Astrocyte (in vitro differentiated cells and primary cell): ENCODE measurements around the gene EIF4A2. TPM values are rescaled to one million over a fixed set of nuclear protein-coding genes. Genes with fewer than 3 reads are reported as not detected.
"Not testable (repeated sequence)": the region's sequence is repeated elsewhere in the genome, so short reads cannot be mapped to it uniquely, and the experiment has no call there.

Experiments used
- DNase-seq: peaks from one replicate; pipeline ENCODE4 v3.0.0-alpha.2; 2010; ENCODE audit warnings: low read depth
- FAIRE-seq: peaks from 2 replicates; lab custom pipeline; 2011; peaks lifted over from hg19 to GRCh38; lab: Jason Lieb, UNC
- H2AFZ ChIP-seq: 2 replicates; pipeline ENCODE4 v1.6.0; 2012; ENCODE audit warnings: low read depth, low read length, inconsistent platforms
- H3K27ac ChIP-seq: 2 replicates; pipeline ENCODE4 v1.5.1; 2011; ENCODE audit warnings: low read depth, low read length, inconsistent platforms
- H3K27me3 ChIP-seq: 2 replicates; pipeline ENCODE4 v1.6.0; 2011; ENCODE audit warnings: low read length, inconsistent platforms; ENCODE audit not compliant: insufficient read depth
- H3K36me3 ChIP-seq: 2 replicates; pipeline ENCODE4 v1.5.1; 2011; ENCODE audit warnings: low read length, inconsistent platforms; ENCODE audit not compliant: insufficient read depth
- H3K4me1 ChIP-seq: 2 replicates; pipeline ENCODE4 v1.5.1; 2011; ENCODE audit warnings: low read length, inconsistent platforms; ENCODE audit not compliant: insufficient read depth
- H3K4me2 ChIP-seq: 2 replicates; pipeline ENCODE4 v1.6.0; 2012; ENCODE audit warnings: low read length, inconsistent platforms
- H3K4me3 ChIP-seq: 2 replicates; pipeline ENCODE4 v1.5.1; 2011; ENCODE audit warnings: low read depth, mild to moderate bottlenecking, low read length, inconsistent platforms; ENCODE audit not compliant: insufficient read depth
- H3K79me2 ChIP-seq: 2 replicates; pipeline ENCODE4 v1.6.0; 2012; ENCODE audit warnings: mild to moderate bottlenecking, low read length, inconsistent platforms; ENCODE audit not compliant: insufficient read depth
- H3K9ac ChIP-seq: 2 replicates; pipeline ENCODE4 v1.6.0; 2012; ENCODE audit warnings: mild to moderate bottlenecking, low read length, inconsistent platforms
- H3K9me3 ChIP-seq: 2 replicates; pipeline ENCODE4 v1.5.1; 2012; ENCODE audit warnings: low read depth, mild to moderate bottlenecking, low read length, inconsistent platforms; ENCODE audit not compliant: insufficient read depth
- H4K20me1 ChIP-seq: 2 replicates; pipeline ENCODE4 v1.6.0; 2012; ENCODE audit warnings: low read length, inconsistent platforms; ENCODE audit not compliant: insufficient read depth
- H3K27ac Mint-ChIP-seq: one replicate; pipeline ENCODE4 v1.8.0; 2021; ENCODE audit warnings: mild to moderate bottlenecking, mixed read lengths; ENCODE audit not compliant: unreplicated experiment
- H3K27me3 Mint-ChIP-seq: one replicate; pipeline ENCODE4 v1.8.0; 2021; ENCODE audit warnings: low read depth, mixed read lengths; ENCODE audit not compliant: unreplicated experiment
- H3K36me3 Mint-ChIP-seq: one replicate; pipeline ENCODE4 v1.8.0; 2021; ENCODE audit warnings: low read depth, mixed read lengths; ENCODE audit not compliant: unreplicated experiment
- H3K4me1 Mint-ChIP-seq: one replicate; pipeline ENCODE4 v1.8.0; 2021; ENCODE audit warnings: low read depth, mixed read lengths; ENCODE audit not compliant: unreplicated experiment
- H3K4me3 Mint-ChIP-seq: one replicate; pipeline ENCODE4 v1.8.0; 2021; ENCODE audit warnings: mild to moderate bottlenecking, moderate library complexity, mixed read lengths; ENCODE audit not compliant: unreplicated experiment
- H3K9me3 Mint-ChIP-seq: one replicate; pipeline ENCODE4 v1.8.0; 2021; ENCODE audit warnings: mild to moderate bottlenecking, mixed read lengths; ENCODE audit not compliant: unreplicated experiment
- CTCF ChIP-seq: IDR thresholded peaks from 2 replicates; pipeline ENCODE4 v1.5.1; 2011; ENCODE audit warnings: low read depth, mild to moderate bottlenecking, inconsistent platforms, low read length, moderate library complexity; ENCODE audit not compliant: insufficient read depth
- EZH2 ChIP-seq: IDR thresholded peaks from 2 replicates; pipeline ENCODE4 v1.6.1; 2012; ENCODE audit warnings: mild to moderate bottlenecking, low read length, inconsistent platforms; ENCODE audit not compliant: insufficient read depth
- total RNA-seq: library from RNA; stranded (reverse); gene quantifications from 2 replicates; pipeline ENCODE4 v1.2.1, GENCODE V29; 2021

EIF4A2 gene
- total RNA-seq, 1 donor from 2014 or later, result 323 TPM

- H3K36me3 ChIP-seq, result peaks cover 17% of the 10 kb centered on the region
- DNase-seq (no peak), FAIRE-seq (no peak)
- no peaks in the 10 kb centered on the region for H3K36me3 Mint-ChIP-seq
- no peaks in the 10 kb centered on the region for H3K27me3 ChIP-seq
- H4K20me1 ChIP-seq, result no peaks in the 10 kb centered on the region
- no peak overlapping the region for H3K27ac Mint-ChIP-seq
- H3K27ac ChIP-seq, result no peak overlapping the region
- no peak overlapping the region for H2AFZ ChIP-seq
- H3K4me3 ChIP-seq, result no peak overlapping the region
- no peaks in the 10 kb centered on the region for H3K27me3 Mint-ChIP-seq
- no peak overlapping the region for H3K4me3 Mint-ChIP-seq
- no peak overlapping the region for H3K9ac ChIP-seq
- no peaks in the 10 kb centered on the region for H3K9me3 Mint-ChIP-seq
- no peaks in the 10 kb centered on the region for H3K79me2 ChIP-seq
- no peaks in the 10 kb centered on the region for H3K4me1 ChIP-seq
- no peaks in the 10 kb centered on the region for H3K4me1 Mint-ChIP-seq
- H3K9me3 ChIP-seq, result no peaks in the 10 kb centered on the region
- no peak overlapping the region for H3K4me2 ChIP-seq
- no peak for TF ChIP-seq EZH2
- no peak for TF ChIP-seq CTCF
These were observed 15.0 kb downstream of the EIF4A2 start for GRCh38 chr3:186798239-186798874.

GRCh38 chr3:186800285-186800684 lies 16.9 kb downstream of the EIF4A2 start:
- Histone ChIP-seq H3K4me1 (peaks cover 4% of the 10 kb centered on the region), H3K27me3 (no peaks in the 10 kb centered on the region), H3K27ac (no peak overlapping the region), H3K9ac (no peak overlapping the region), H2AFZ (no peak overlapping the region), H3K9me3 (no peaks in the 10 kb centered on the region), H3K4me3 (no peak overlapping the region), H4K20me1 (no peaks in the 10 kb centered on the region), H3K36me3 (peaks cover 6% of the 10 kb centered on the region), H3K4me2 (no peak overlapping the region), H3K79me2 (peaks cover 9% of the 10 kb centered on the region)
- H3K9me3 Mint-ChIP-seq, result no peaks in the 10 kb centered on the region
- H3K27me3 Mint-ChIP-seq, result no peaks in the 10 kb centered on the region
- H3K36me3 Mint-ChIP-seq, result no peaks in the 10 kb centered on the region
- DNase-seq (no peak), FAIRE-seq (no peak)
- TF ChIP-seq EZH2, result no peak
- TF ChIP-seq CTCF, result no peak
- H3K4me3 Mint-ChIP-seq, result no peak overlapping the region
- no peaks in the 10 kb centered on the region for H3K4me1 Mint-ChIP-seq
- no peak overlapping the region for H3K27ac Mint-ChIP-seq

GRCh38 chr3:186802701-186803100 lies 19.3 kb downstream of the EIF4A2 start:
- no peak for DNase-seq
- no peak for FAIRE-seq
- H3K9me3 Mint-ChIP-seq, result no peaks in the 10 kb centered on the region
- no peak overlapping the region for H2AFZ ChIP-seq
- no peaks in the 10 kb centered on the region for H3K9me3 ChIP-seq
- TF ChIP-seq CTCF, result no peak
- TF ChIP-seq EZH2, result no peak
- no peaks in the 10 kb centered on the region for H3K36me3 Mint-ChIP-seq
- H3K4me1 ChIP-seq, result peaks cover 15% of the 10 kb centered on the region
- no peaks in the 10 kb centered on the region for H3K27me3 Mint-ChIP-seq
- H3K9ac ChIP-seq, result no peak overlapping the region
- no peak overlapping the region for H3K4me2 ChIP-seq
- H3K79me2 ChIP-seq, result peaks cover 22% of the 10 kb centered on the region
- H3K4me3 Mint-ChIP-seq, result no peak overlapping the region
- no peak overlapping the region for H3K27ac Mint-ChIP-seq
- no peak overlapping the region for H3K27ac ChIP-seq
- no peaks in the 10 kb centered on the region for H4K20me1 ChIP-seq
- H3K4me3 ChIP-seq, result no peak overlapping the region
- peaks cover 6% of the 10 kb centered on the region for H3K36me3 ChIP-seq
- no peaks in the 10 kb centered on the region for H3K4me1 Mint-ChIP-seq
- no peaks in the 10 kb centered on the region for H3K27me3 ChIP-seq

GRCh38 chr3:186803447-186803846 lies 20.1 kb downstream of the EIF4A2 start:
- not testable (repeated sequence) for H3K36me3 Mint-ChIP-seq, H3K9me3 Mint-ChIP-seq, H3K36me3 ChIP-seq, H3K27me3 Mint-ChIP-seq, H3K27ac Mint-ChIP-seq, H3K9ac ChIP-seq, H2AFZ ChIP-seq, H3K27ac ChIP-seq, H3K9me3 ChIP-seq, H4K20me1 ChIP-seq, H3K4me2 ChIP-seq, H3K27me3 ChIP-seq, DNase-seq, H3K4me1 Mint-ChIP-seq, H3K4me3 ChIP-seq, H3K4me3 Mint-ChIP-seq, FAIRE-seq
- Histone ChIP-seq H3K79me2 (peaks cover 22% of the 10 kb centered on the region), H3K4me1 (peaks cover 15% of the 10 kb centered on the region)
